GM12872 (cell line): ENCODE data around the gene CYB561A3.

Source experiments
- CTCF ChIP-seq: IDR thresholded peaks from 3 replicates; pipeline ENCODE4 v1.5.1; 2011; ENCODE audit warnings: low read depth, mild to moderate bottlenecking, low read length, moderate library complexity; ENCODE audit not compliant: insufficient read depth

The CYB561A3 gene

GRCh38 chr11:61328351-61328750 is 33.3 kb downstream of the CYB561A3 start:
- no peak for TF ChIP-seq CTCF

- TF ChIP-seq CTCF = no peak
These were observed 34.0 kb downstream of the CYB561A3 start for GRCh38 chr11:61327669-61328071.

GRCh38 chr11:61325649-61326414 is 35.9 kb downstream of the CYB561A3 start:
- TF ChIP-seq CTCF = no peak

GRCh38 chr11:61315260-61315659 is 46.4 kb downstream of the CYB561A3 start:
- no peak for TF ChIP-seq CTCF

- TF ChIP-seq CTCF = no peak
These were observed 50.9 kb downstream of the CYB561A3 start for GRCh38 chr11:61310749-61311148.

- no peak for TF ChIP-seq CTCF
These were observed 51.9 kb downstream of the CYB561A3 start for GRCh38 chr11:61309739-61310138.

- TF ChIP-seq CTCF = no peak
These were observed 52.5 kb downstream of the CYB561A3 start for GRCh38 chr11:61309141-61309540.
